Loucy (cell line): ENCODE results near the gene AKAP13.
A peak's percentile ranks its signal among the peaks of the same experiment; 100 is the strongest.

Experiments used
- H2AFZ ChIP-seq: fragments of 200-600 bp; sonication (generic); 2 replicates; pipeline ENCODE4 v1.6.0; 2016; ENCODE audit warnings: antibody characterized with exemption, mild to moderate bottlenecking, low read length, moderate library complexity
- H3F3A ChIP-seq: fragments of 200-600 bp; 2 replicates; pipeline ENCODE4 v1.6.0; 2016; ENCODE audit warnings: antibody characterized with exemption, low read depth, mild to moderate bottlenecking
- H3K27me3 ChIP-seq: fragments of 200-600 bp; sonication (generic); 2 replicates; pipeline ENCODE4 v1.6.1; 2014; ENCODE audit warnings: low read length, mild to moderate bottlenecking; ENCODE audit not compliant: insufficient read depth, poor library complexity, severe bottlenecking
- H3K36me3 ChIP-seq: fragments of 200-600 bp; sonication (generic); 2 replicates; pipeline ENCODE4 v1.6.1; 2016; ENCODE audit warnings: low read length; ENCODE audit not compliant: insufficient read depth
- H3K4me1 ChIP-seq: fragments of 200-600 bp; sonication (generic); 2 replicates; pipeline ENCODE4 v1.5.1; 2014; ENCODE audit warnings: low read length, mild to moderate bottlenecking; ENCODE audit not compliant: insufficient read depth, poor library complexity, severe bottlenecking
- H3K4me2 ChIP-seq: fragments of 200-600 bp; sonication (generic); 2 replicates; pipeline ENCODE4 v1.6.0; 2014; ENCODE audit warnings: antibody characterized with exemption, low read length, low read depth, mild to moderate bottlenecking; ENCODE audit not compliant: poor library complexity, severe bottlenecking
- H3K4me3 ChIP-seq: fragments of 200-600 bp; sonication (generic); 2 replicates; pipeline ENCODE4 v1.5.1; 2014; ENCODE audit warnings: low read length, mild to moderate bottlenecking, mixed read lengths; ENCODE audit not compliant: poor library complexity, severe bottlenecking
- H3K79me2 ChIP-seq: fragments of 200-600 bp; sonication (generic); 2 replicates; pipeline ENCODE4 v1.6.1; 2014; ENCODE audit warnings: low read length; ENCODE audit not compliant: insufficient read depth
- H3K9ac ChIP-seq: fragments of 200-600 bp; sonication (generic); 2 replicates; pipeline ENCODE4 v1.6.0; 2014; ENCODE audit warnings: mild to moderate bottlenecking, low read depth, low read length, moderate library complexity; ENCODE audit not compliant: poor library complexity, severe bottlenecking
- H3K9me2 ChIP-seq: fragments of 200-600 bp; sonication (generic); replicated peaks from 2 replicates; pipeline ENCODE4 v1.6.1; 2016; ENCODE audit warnings: low read depth, low read length, mixed read lengths
- H3K9me3 ChIP-seq: fragments of 200-600 bp; sonication (generic); 2 replicates; pipeline ENCODE4 v1.6.1; 2014; ENCODE audit warnings: mild to moderate bottlenecking, antibody characterized with exemption, low read length, low read depth; ENCODE audit not compliant: insufficient read depth
- H4K20me1 ChIP-seq: fragments of 200-600 bp; sonication (generic); 2 replicates; pipeline ENCODE4 v1.6.0; 2014; ENCODE audit warnings: antibody characterized with exemption, low read length, mild to moderate bottlenecking; ENCODE audit not compliant: insufficient read depth, poor library complexity, severe bottlenecking
- EZH2phosphoT487 ChIP-seq: fragments of 200-600 bp; IDR thresholded peaks from 2 replicates; pipeline ENCODE4 v1.6.1; 2018; ENCODE audit warnings: antibody characterized with exemption, mild to moderate bottlenecking, moderate library complexity, borderline replicate concordance
- TF ChIP-seq, protein P1 (sequence below): fragments of 200-600 bp; sonication (generic); conservative IDR thresholded peaks from 2 replicates; pipeline ENCODE4 v1.5.1; 2014; ENCODE audit warnings: mild to moderate bottlenecking, antibody characterized with exemption, low read length

AKAP13 gene

DNA sequence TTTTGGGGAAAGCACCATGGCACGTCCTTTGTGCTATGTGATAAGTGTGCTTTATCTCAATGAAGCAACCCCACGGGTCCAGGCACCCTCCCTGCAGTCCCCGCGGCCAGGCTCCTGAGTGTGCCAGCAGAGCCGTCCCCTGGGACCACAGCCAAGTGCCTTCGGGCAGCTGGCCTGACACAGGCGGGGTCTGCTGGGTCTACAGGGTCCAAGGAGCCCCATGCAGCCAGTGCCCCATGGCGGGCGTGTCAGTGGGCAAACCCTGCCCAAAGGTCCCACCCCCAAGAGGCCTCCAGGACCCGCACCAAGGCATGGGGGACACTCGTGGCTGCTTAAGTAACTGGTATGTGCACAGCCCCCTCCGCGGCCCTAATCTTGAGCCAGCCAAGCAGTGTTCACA is 379.0 kb downstream of the AKAP13 start:
- Histone ChIP-seq H3K36me3 (peaks cover 11% of the 10 kb centered on the region; the same call in 1 of the 2 replicates), H3F3A (no peaks in the 10 kb centered on the region), H3K79me2 (no peaks in the 10 kb centered on the region), H3K9me3 (no peaks in the 10 kb centered on the region), H3K4me1 (no peaks in the 10 kb centered on the region), H3K9me2 (no peaks in the 10 kb centered on the region), H3K9ac (no peak overlapping the region), H3K27me3 (no peaks in the 10 kb centered on the region), H3K4me3 (no peak overlapping the region), H3K4me2 (no peak overlapping the region), H4K20me1 (no peaks in the 10 kb centered on the region), H2AFZ (no peak overlapping the region)
- TF ChIP-seq, protein P1, sequence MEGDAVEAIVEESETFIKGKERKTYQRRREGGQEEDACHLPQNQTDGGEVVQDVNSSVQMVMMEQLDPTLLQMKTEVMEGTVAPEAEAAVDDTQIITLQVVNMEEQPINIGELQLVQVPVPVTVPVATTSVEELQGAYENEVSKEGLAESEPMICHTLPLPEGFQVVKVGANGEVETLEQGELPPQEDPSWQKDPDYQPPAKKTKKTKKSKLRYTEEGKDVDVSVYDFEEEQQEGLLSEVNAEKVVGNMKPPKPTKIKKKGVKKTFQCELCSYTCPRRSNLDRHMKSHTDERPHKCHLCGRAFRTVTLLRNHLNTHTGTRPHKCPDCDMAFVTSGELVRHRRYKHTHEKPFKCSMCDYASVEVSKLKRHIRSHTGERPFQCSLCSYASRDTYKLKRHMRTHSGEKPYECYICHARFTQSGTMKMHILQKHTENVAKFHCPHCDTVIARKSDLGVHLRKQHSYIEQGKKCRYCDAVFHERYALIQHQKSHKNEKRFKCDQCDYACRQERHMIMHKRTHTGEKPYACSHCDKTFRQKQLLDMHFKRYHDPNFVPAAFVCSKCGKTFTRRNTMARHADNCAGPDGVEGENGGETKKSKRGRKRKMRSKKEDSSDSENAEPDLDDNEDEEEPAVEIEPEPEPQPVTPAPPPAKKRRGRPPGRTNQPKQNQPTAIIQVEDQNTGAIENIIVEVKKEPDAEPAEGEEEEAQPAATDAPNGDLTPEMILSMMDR = no peak
- no peak for TF ChIP-seq EZH2phosphoT487

DNA sequence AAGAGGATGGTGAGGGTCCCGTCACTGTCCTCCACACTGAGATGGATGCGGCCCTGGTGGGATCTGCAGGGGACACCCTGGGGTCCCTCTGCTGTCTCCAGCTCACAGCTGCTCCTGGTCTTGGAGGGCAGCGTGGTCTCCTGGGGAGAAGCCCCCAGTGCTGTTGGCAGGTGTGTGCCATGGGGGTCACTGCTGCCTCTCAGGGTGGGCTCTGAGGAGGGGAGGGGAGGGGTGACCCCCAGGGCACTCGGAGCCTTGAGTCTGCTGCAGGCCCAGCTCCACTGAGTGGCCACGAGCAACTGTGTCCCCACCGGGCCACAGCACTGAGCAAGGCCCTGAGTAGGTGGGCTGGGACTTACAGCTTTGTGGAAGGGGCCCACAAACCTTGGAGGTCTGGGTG is 379.6 kb downstream of the AKAP13 start:
- no peak overlapping the region for H3K4me3 ChIP-seq
- H3K4me2 ChIP-seq = no peak overlapping the region
- no peaks in the 10 kb centered on the region for H3F3A ChIP-seq
- no peak for TF ChIP-seq EZH2phosphoT487
- TF ChIP-seq, protein P1 = no peak
- no peak overlapping the region for H2AFZ ChIP-seq
- peaks cover 11% of the 10 kb centered on the region; the same call in 1 of the 2 replicates for H3K36me3 ChIP-seq
- no peaks in the 10 kb centered on the region for H3K27me3 ChIP-seq
- no peak overlapping the region for H3K9ac ChIP-seq
- no peaks in the 10 kb centered on the region for H3K9me2 ChIP-seq
- no peaks in the 10 kb centered on the region for H3K4me1 ChIP-seq
- no peaks in the 10 kb centered on the region for H3K79me2 ChIP-seq
- H3K9me3 ChIP-seq = no peaks in the 10 kb centered on the region
- H4K20me1 ChIP-seq = no peaks in the 10 kb centered on the region

DNA sequence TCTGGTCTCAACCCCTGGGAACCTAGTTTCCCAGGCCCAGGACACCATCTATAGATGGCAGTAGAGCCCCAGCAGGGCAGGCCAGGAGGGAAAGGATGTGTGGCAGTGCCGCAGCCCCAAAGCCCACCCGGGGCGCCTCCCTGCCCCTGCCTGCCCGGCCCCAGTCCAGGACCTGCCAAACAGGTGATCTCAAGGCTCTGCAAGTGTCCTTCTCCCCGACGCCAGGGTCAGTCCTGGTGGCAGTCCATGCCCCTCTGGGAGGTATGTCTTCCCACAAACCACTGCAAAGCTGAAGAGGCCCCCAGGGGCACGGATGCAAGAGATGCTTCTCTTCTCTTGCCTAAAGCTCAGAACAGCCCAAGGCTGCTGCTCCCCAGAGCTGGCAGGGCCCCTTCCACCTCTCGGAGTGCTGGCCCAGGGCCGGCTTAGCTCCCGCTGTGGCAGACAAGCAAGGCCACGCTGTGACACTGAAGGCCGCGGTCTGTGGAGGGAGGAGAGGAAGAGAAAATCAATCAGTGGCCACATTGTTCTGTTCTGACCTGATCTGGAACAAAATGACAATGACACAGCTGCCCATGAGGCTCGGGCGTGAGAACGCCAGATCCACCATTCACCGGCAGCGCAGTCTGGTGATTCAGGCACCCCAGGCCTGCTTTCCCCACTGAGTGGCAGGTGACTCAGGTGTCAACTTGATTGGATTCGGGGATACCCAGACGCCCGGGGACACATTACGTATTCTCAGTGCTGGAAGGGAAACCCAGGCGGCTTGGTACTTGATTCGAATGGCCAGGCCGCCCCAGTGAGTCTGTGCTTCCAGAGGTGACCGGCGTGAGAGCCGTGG is 380.3 kb downstream of the AKAP13 start:
- no peaks in the 10 kb centered on the region for H3K9me3 ChIP-seq
- H3K9me2 ChIP-seq = no peaks in the 10 kb centered on the region
- H3K4me2 ChIP-seq = no peak overlapping the region
- H2AFZ ChIP-seq = no peak overlapping the region
- H3K4me1 ChIP-seq = no peaks in the 10 kb centered on the region
- no peaks in the 10 kb centered on the region for H3K27me3 ChIP-seq
- H3K4me3 ChIP-seq = no peak overlapping the region
- peaks cover 11% of the 10 kb centered on the region; the same call in 1 of the 2 replicates for H3K36me3 ChIP-seq
- TF ChIP-seq EZH2phosphoT487 = no peak
- TF ChIP-seq, protein P1 = peak; percentile 28; the same call in 1 of the 2 replicates
- H3K79me2 ChIP-seq = no peaks in the 10 kb centered on the region
- no peaks in the 10 kb centered on the region for H4K20me1 ChIP-seq
- H3F3A ChIP-seq = no peaks in the 10 kb centered on the region
- no peak overlapping the region for H3K9ac ChIP-seq
